IPS-18a (cell line): ENCODE data around the gene SSBP2.
"Not testable (repeated sequence)": the region's sequence is repeated elsewhere in the genome, so short reads cannot be mapped to it uniquely, and the experiment has no call there.

ENCODE experiments used
- H3K27ac ChIP-seq: one replicate; pipeline ENCODE4 v1.5.1; 2013; ENCODE audit warnings: low read length
- H3K27me3 ChIP-seq: one replicate; pipeline ENCODE4 v1.6.1; 2013; ENCODE audit warnings: mild to moderate bottlenecking, low read length; ENCODE audit not compliant: control insufficient read depth, insufficient read depth
- H3K36me3 ChIP-seq: one replicate; pipeline ENCODE4 v1.6.1; 2013; ENCODE audit warnings: low read depth, low read length; ENCODE audit not compliant: control insufficient read depth
- H3K4me1 ChIP-seq: one replicate; pipeline ENCODE4 v1.6.1; 2013; ENCODE audit warnings: low read depth, low read length; ENCODE audit not compliant: control insufficient read depth
- H3K4me3 ChIP-seq: one replicate; pipeline ENCODE4 v1.5.1; 2013; ENCODE audit warnings: low read length
- H3K9ac ChIP-seq: one replicate; pipeline ENCODE4 v1.6.1; 2013; ENCODE audit warnings: mild to moderate bottlenecking, low read length, moderate library complexity
- H3K9me3 ChIP-seq: one replicate; pipeline ENCODE4 v1.6.1; 2013; ENCODE audit warnings: low read depth, low read length; ENCODE audit not compliant: control insufficient read depth

The SSBP2 gene

GRCh38 chr5:81728301-81728700, 22.6 kb downstream of the SSBP2 start:
- Histone ChIP-seq H3K9ac (no peak overlapping the region), H3K27me3 (no peaks in the 10 kb centered on the region), H3K4me3 (no peak overlapping the region), H3K36me3 (no peaks in the 10 kb centered on the region), H3K27ac (no peak overlapping the region), H3K9me3 (no peaks in the 10 kb centered on the region), H3K4me1 (peaks cover 13% of the 10 kb centered on the region)

- Histone ChIP-seq H3K9me3 (no peaks in the 10 kb centered on the region), H3K27ac (no peak overlapping the region), H3K4me1 (peaks cover 18% of the 10 kb centered on the region), H3K4me3 (no peak overlapping the region), H3K27me3 (no peaks in the 10 kb centered on the region), H3K9ac (no peak overlapping the region), H3K36me3 (no peaks in the 10 kb centered on the region)
Measured at GRCh38 chr5:81726297-81726696, 24.6 kb downstream of the SSBP2 start.

DNA sequence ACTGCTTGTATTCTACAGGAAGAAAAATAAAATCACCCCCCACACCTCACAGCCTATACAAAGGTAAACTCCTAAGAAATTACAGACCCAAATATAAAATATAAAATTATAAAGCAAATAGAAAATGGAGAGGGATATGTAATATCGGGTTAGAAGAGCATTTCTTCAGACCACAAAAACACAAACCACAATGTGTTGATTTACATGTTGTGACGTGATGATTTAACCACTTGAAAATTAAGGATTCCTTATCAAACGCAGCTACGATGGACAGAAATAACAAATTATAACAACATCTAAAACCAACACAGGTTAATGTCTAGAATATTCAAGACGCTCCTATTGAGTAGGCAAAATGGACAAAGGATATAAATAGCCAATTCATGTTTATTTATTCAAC, 26.3 kb downstream of the SSBP2 start:
- H3K4me3 ChIP-seq: no peak overlapping the region
- no peak overlapping the region for H3K9ac ChIP-seq
- H3K27me3 ChIP-seq: no peaks in the 10 kb centered on the region
- peaks cover 30% of the 10 kb centered on the region for H3K4me1 ChIP-seq
- H3K27ac ChIP-seq: no peak overlapping the region
- no peaks in the 10 kb centered on the region for H3K9me3 ChIP-seq
- no peaks in the 10 kb centered on the region for H3K36me3 ChIP-seq

- H3K27ac ChIP-seq: no peak overlapping the region
- no peak overlapping the region for H3K4me3 ChIP-seq
- H3K9ac ChIP-seq: no peak overlapping the region
- peaks cover 34% of the 10 kb centered on the region for H3K4me1 ChIP-seq
- H3K9me3 ChIP-seq: no peaks in the 10 kb centered on the region
- H3K36me3 ChIP-seq: no peaks in the 10 kb centered on the region
- no peaks in the 10 kb centered on the region for H3K27me3 ChIP-seq
Measured at GRCh38 chr5:81724108-81724507, 26.8 kb downstream of the SSBP2 start.

- Histone ChIP-seq H3K9ac (no peak overlapping the region), H3K27ac (no peak overlapping the region), H3K9me3 (no peaks in the 10 kb centered on the region), H3K4me3 (no peak overlapping the region), H3K4me1 (peaks cover 42% of the 10 kb centered on the region), H3K36me3 (no peaks in the 10 kb centered on the region), H3K27me3 (no peaks in the 10 kb centered on the region)
Measured at GRCh38 chr5:81721049-81721448, 29.8 kb downstream of the SSBP2 start.

GRCh38 chr5:81719743-81720345, 31.1 kb downstream of the SSBP2 start:
- H3K27me3 ChIP-seq: no peaks in the 10 kb centered on the region
- no peak overlapping the region for H3K27ac ChIP-seq
- peaks cover 42% of the 10 kb centered on the region for H3K4me1 ChIP-seq

GRCh38 chr5:81718300-81718699, 32.6 kb downstream of the SSBP2 start:
- Histone ChIP-seq H3K4me1 (peaks cover 38% of the 10 kb centered on the region), H3K9ac (no peak overlapping the region)

More at GRCh38 chr5:81719743-81720345, 31.1 kb downstream of the SSBP2 start:
- no peak overlapping the region for H3K4me3 ChIP-seq
- no peak overlapping the region for H3K9ac ChIP-seq
- no peaks in the 10 kb centered on the region for H3K9me3 ChIP-seq
- H3K36me3 ChIP-seq: no peaks in the 10 kb centered on the region

GRCh38 chr5:81717860-81718259, 33.0 kb downstream of the SSBP2 start:
- Histone ChIP-seq H3K4me1 (peaks cover 33% of the 10 kb centered on the region), H3K4me3 (no peak overlapping the region)

More at GRCh38 chr5:81718300-81718699, 32.6 kb downstream of the SSBP2 start:
- Histone ChIP-seq H3K27ac (no peak overlapping the region), H3K36me3 (no peaks in the 10 kb centered on the region), H3K4me3 (no peak overlapping the region), H3K27me3 (no peaks in the 10 kb centered on the region), H3K9me3 (no peaks in the 10 kb centered on the region)

GRCh38 chr5:81717226-81717625, 33.7 kb downstream of the SSBP2 start:
- Histone ChIP-seq H3K9me3 (no peaks in the 10 kb centered on the region), H3K36me3 (no peaks in the 10 kb centered on the region), H3K4me1 (peaks cover 27% of the 10 kb centered on the region), H3K4me3 (no peak overlapping the region), H3K9ac (no peak overlapping the region), H3K27me3 (no peaks in the 10 kb centered on the region), H3K27ac (no peak overlapping the region)

More at GRCh38 chr5:81717860-81718259, 33.0 kb downstream of the SSBP2 start:
- Histone ChIP-seq H3K36me3 (no peaks in the 10 kb centered on the region), H3K9ac (no peak overlapping the region), H3K27me3 (no peaks in the 10 kb centered on the region), H3K27ac (no peak overlapping the region), H3K9me3 (no peaks in the 10 kb centered on the region)

- H3K27ac ChIP-seq, H3K4me3 ChIP-seq, H3K9me3 ChIP-seq, H3K27me3 ChIP-seq, H3K9ac ChIP-seq, H3K36me3 ChIP-seq: not testable (repeated sequence)
- H3K4me1 ChIP-seq: peaks cover 11% of the 10 kb centered on the region
Measured at GRCh38 chr5:81714076-81714475, 36.8 kb downstream of the SSBP2 start.

DNA sequence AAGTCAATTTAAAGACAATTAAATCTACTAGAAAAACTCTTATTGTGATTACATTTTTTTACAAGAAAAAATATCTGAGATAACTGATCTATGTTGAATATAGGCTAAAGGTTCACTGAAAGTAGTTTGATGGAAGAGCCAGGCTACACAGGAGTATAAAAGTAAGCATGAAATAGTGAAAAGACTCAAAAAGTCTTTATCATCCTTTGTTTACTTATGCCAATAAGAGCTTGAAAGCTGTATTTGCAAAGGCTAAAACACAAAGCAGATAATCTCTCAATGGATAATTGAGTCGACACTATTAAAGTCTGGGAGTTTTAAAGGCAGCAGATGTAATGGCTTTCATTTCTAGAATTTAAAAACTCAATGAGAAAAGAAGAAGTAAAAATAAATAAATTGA, 42.0 kb downstream of the SSBP2 start:
- Histone ChIP-seq H3K36me3 (no peaks in the 10 kb centered on the region), H3K4me1 (peaks cover 11% of the 10 kb centered on the region), H3K27me3 (no peaks in the 10 kb centered on the region), H3K9ac (peak overlapping the region; percentile 11), H3K4me3 (no peak overlapping the region), H3K9me3 (no peaks in the 10 kb centered on the region), H3K27ac (no peak overlapping the region)

DNA sequence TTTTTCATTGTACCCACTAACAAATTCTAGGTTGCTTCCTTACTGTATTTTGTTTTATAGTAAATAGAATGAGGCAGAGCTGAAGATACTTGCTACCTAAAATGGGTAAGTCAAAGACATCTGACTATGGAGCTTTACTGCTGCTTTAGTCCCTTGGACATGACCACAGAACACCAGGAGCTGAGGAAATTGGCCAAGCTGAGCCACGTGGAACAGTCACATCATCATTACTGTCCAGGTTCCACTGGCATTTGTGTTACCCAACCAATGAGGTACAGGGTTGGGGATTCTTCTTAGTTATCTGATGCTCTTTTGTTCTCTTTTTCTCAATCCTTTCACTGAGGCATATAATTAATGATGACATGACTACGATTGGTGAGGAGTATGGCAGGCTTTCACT, 47.1 kb downstream of the SSBP2 start:
- no peaks in the 10 kb centered on the region for H3K9me3 ChIP-seq
- no peaks in the 10 kb centered on the region for H3K36me3 ChIP-seq

More for the DNA sequence above, 47.1 kb downstream of the SSBP2 start:
- H3K27ac ChIP-seq: no peak overlapping the region
- H3K4me3 ChIP-seq: no peak overlapping the region
- peaks cover 5% of the 10 kb centered on the region for H3K4me1 ChIP-seq
- H3K27me3 ChIP-seq: no peaks in the 10 kb centered on the region
- H3K9ac ChIP-seq: no peak overlapping the region
